NOMO-1 treated with dmso at 0.1 percent for 144 hours (cell line): ENCODE measurements around the gene PRPF18.

Source experiments
- DNase-seq: peaks from one replicate; lab custom pipeline; 2025; ENCODE audit not compliant: unreplicated experiment; lab: John Stamatoyannopoulos, UW

The PRPF18 gene

GRCh38 chr10:13604357-13605040, 17.7 kb downstream of the PRPF18 start:
- no peak for DNase-seq

- no peak for DNase-seq
These were observed 21.6 kb downstream of the PRPF18 start for GRCh38 chr10:13608246-13608853.

GRCh38 chr10:13612654-13613373, 26.0 kb downstream of the PRPF18 start:
- DNase-seq, result no peak

- no peak for DNase-seq
These were observed 26.8 kb downstream of the PRPF18 start for GRCh38 chr10:13613519-13613918.

GRCh38 chr10:13614530-13615332, 28.0 kb downstream of the PRPF18 start:
- DNase-seq, result no peak

- DNase-seq, result no peak
These were observed 29.0 kb downstream of the PRPF18 start for GRCh38 chr10:13615650-13616300.

GRCh38 chr10:13617116-13617515, 30.4 kb downstream of the PRPF18 start:
- DNase-seq, result no peak

GRCh38 chr10:13621931-13622330, 35.2 kb downstream of the PRPF18 start:
- DNase-seq, result no peak

GRCh38 chr10:13624630-13625029, 37.9 kb downstream of the PRPF18 start:
- DNase-seq, result no peak

- DNase-seq, result no peak
These were observed 40.9 kb downstream of the PRPF18 start for GRCh38 chr10:13627459-13628310.

- no peak for DNase-seq
These were observed 41.9 kb downstream of the PRPF18 start for GRCh38 chr10:13628661-13629060.

GRCh38 chr10:13629116-13629515, 42.4 kb downstream of the PRPF18 start:
- DNase-seq, result no peak

- DNase-seq, result no peak
These were observed 43.5 kb downstream of the PRPF18 start for GRCh38 chr10:13630231-13630630.

- DNase-seq, result peak; percentile 65
These were observed 44.8 kb downstream of the PRPF18 start for GRCh38 chr10:13631594-13631993.

GRCh38 chr10:13632440-13632839, 45.7 kb downstream of the PRPF18 start:
- DNase-seq, result no peak

- no peak for DNase-seq
These were observed 46.2 kb downstream of the PRPF18 start for GRCh38 chr10:13632884-13633440.

- no peak for DNase-seq
These were observed 46.9 kb downstream of the PRPF18 start for GRCh38 chr10:13633689-13634088.

- peak; percentile 64 for DNase-seq
These were observed 47.4 kb downstream of the PRPF18 start for GRCh38 chr10:13634207-13634606.

- DNase-seq, result no peak
These were observed 50.0 kb downstream of the PRPF18 start for GRCh38 chr10:13636776-13637175.
